ENCODE data around the gene ANGPTL2.
A peak's percentile ranks its signal among the peaks of the same experiment; 100 is the strongest.

The ANGPTL2 gene

GRCh38 chr9:127162864-127163365 is 40.5 kb upstream of the ANGPTL2 start:
- Histone ChIP-seq H3K27ac (ENCODE audit: low read depth, low read length) (no peak overlapping the region), H3K36me3 (ENCODE audit: control insufficient read depth, insufficient read depth, low read length) (no peaks in the 10 kb centered on the region), H3K9ac (ENCODE audit: low read length) (no peak overlapping the region), H3K4me1 (ENCODE audit: control insufficient read depth, insufficient read depth, low read length) (peaks cover 25% of the 10 kb centered on the region), H3K4me3 (ENCODE audit: low read length) (no peak overlapping the region), H3K27me3 (ENCODE audit: control insufficient read depth, insufficient read depth, low read length) (no peaks in the 10 kb centered on the region)

GRCh38 chr9:127162046-127162863 is 39.8 kb upstream of the ANGPTL2 start:
- Histone ChIP-seq H3K9ac (ENCODE audit: low read length) (no peak overlapping the region), H3K36me3 (ENCODE audit: control insufficient read depth, insufficient read depth, low read length) (no peaks in the 10 kb centered on the region), H3K4me1 (ENCODE audit: control insufficient read depth, insufficient read depth, low read length) (peaks cover 25% of the 10 kb centered on the region), H3K27ac (ENCODE audit: low read depth, low read length) (no peak overlapping the region), H3K4me3 (ENCODE audit: low read length) (no peak overlapping the region), H3K27me3 (ENCODE audit: control insufficient read depth, insufficient read depth, low read length) (no peaks in the 10 kb centered on the region)

- no peak overlapping the region for H3K9ac ChIP-seq (ENCODE audit: low read length)
These were observed 38.7 kb upstream of the ANGPTL2 start for GRCh38 chr9:127161081-127161624.

DNA sequence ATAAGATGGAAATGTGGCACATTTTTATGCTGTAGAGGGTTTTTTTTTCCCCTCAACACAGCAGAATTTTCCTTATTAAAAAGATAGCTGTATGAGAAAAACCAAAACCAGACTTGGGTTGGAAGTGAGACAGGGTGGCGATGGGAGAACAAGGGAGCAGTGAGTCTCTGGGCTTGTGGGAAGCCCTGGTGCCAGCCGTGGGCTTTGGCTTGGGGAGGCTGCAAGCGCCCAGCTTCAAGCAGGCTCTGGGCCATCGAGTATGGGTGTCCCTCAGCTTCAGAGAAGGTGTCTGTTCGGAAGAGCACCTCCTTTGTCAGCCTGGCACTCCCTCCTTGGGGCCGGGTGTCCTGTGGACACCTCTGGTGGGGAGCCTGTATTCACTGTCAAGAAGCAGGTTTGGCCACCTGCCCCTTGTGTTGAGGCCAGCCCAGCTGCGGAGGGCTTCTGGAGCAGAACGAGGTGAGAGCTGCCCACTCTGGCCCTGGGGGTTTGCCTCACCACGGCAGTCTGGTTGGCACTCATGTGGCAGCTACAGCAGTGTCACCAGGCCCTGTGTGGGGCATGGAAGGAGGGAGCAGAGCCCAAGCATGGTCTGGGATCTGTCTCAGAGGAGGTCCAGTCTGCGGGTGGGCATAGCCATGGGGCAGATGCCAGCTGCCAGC is 37.6 kb upstream of the ANGPTL2 start:
- Histone ChIP-seq H3K27me3 (ENCODE audit: control insufficient read depth, insufficient read depth, low read length) (no peaks in the 10 kb centered on the region), H3K4me3 (ENCODE audit: low read length) (no peak overlapping the region), H3K27ac (ENCODE audit: low read depth, low read length) (peak overlapping the region; percentile 34), H3K4me1 (ENCODE audit: control insufficient read depth, insufficient read depth, low read length) (peaks cover 31% of the 10 kb centered on the region), H3K9ac (ENCODE audit: low read length) (no peak overlapping the region), H3K36me3 (ENCODE audit: control insufficient read depth, insufficient read depth, low read length) (no peaks in the 10 kb centered on the region)

More at GRCh38 chr9:127161081-127161624, 38.7 kb upstream of the ANGPTL2 start:
- peaks cover 25% of the 10 kb centered on the region for H3K4me1 ChIP-seq (ENCODE audit: control insufficient read depth, insufficient read depth, low read length)
- no peaks in the 10 kb centered on the region for H3K36me3 ChIP-seq (ENCODE audit: control insufficient read depth, insufficient read depth, low read length)
- no peak overlapping the region for H3K27ac ChIP-seq (ENCODE audit: low read depth, low read length)
- H3K4me3 ChIP-seq (ENCODE audit: low read length), result no peak overlapping the region
- H3K27me3 ChIP-seq (ENCODE audit: control insufficient read depth, insufficient read depth, low read length), result no peaks in the 10 kb centered on the region

DNA sequence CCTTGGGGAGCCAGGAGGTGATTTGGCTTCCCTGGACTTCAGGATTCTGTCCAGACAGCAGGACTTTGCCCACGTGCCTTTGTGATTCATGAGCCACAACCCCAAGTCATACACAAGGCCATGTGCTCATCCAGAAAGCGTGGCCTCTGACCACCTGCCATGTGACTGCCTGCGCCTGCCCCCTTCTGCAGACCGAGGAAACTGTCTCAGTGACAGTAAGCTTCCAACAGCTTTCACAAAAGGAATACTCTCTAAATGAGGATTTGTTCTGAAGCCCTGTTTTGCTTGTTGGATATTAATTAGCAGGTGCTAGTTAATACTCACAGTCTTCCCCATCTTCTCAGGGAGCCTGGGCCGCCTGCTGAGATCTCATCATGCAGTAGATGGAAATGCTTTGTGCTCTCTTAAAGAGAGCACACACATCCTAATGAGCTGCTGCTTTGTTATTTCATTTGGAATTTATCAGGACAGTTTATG is 36.9 kb upstream of the ANGPTL2 start:
- no peak overlapping the region for H3K4me3 ChIP-seq (ENCODE audit: low read length)
- H3K27me3 ChIP-seq (ENCODE audit: control insufficient read depth, insufficient read depth, low read length), result no peaks in the 10 kb centered on the region
- H3K4me1 ChIP-seq (ENCODE audit: control insufficient read depth, insufficient read depth, low read length), result peaks cover 35% of the 10 kb centered on the region
- H3K27ac ChIP-seq (ENCODE audit: low read depth, low read length), result peak overlapping the region; percentile 34
- H3K9ac ChIP-seq (ENCODE audit: low read length), result no peak overlapping the region
- no peaks in the 10 kb centered on the region for H3K36me3 ChIP-seq (ENCODE audit: control insufficient read depth, insufficient read depth, low read length)

DNA sequence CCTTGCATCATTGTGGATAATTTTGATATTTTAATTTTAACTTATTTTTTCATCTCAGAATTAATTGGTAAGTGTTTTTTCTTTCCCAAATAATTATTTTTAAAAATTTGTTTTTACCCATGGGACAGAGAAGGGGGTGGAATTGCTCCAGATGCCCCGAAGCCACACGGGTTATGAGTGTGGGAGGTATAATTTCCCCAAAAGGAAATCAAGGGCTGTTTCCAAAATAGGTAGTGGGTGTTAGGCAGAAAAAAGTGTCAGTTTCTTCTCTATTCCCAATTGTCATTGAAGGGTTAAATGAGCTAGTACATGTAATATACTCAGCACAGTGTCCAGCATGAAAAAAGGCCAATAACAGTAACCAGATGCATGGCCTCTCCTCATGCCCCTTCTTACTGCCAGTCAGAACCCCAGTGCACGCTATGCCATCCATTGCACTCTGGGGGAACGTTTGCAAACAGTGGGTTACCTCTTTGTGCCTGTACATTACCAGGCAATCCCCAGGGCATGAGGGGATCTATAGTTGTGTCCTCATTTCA is 36.4 kb upstream of the ANGPTL2 start:
- Histone ChIP-seq H3K27me3 (ENCODE audit: control insufficient read depth, insufficient read depth, low read length) (no peaks in the 10 kb centered on the region), H3K9ac (ENCODE audit: low read length) (no peak overlapping the region), H3K4me3 (ENCODE audit: low read length) (no peak overlapping the region), H3K36me3 (ENCODE audit: control insufficient read depth, insufficient read depth, low read length) (no peaks in the 10 kb centered on the region), H3K4me1 (ENCODE audit: control insufficient read depth, insufficient read depth, low read length) (peaks cover 40% of the 10 kb centered on the region), H3K27ac (ENCODE audit: low read depth, low read length) (no peak overlapping the region)

GRCh38 chr9:127155314-127155960 is 33.0 kb upstream of the ANGPTL2 start:
- Histone ChIP-seq H3K4me3 (ENCODE audit: low read length) (peak overlapping the region; percentile 33), H3K27ac (ENCODE audit: low read depth, low read length) (peak overlapping the region; percentile 88), H3K27me3 (ENCODE audit: control insufficient read depth, insufficient read depth, low read length) (no peaks in the 10 kb centered on the region), H3K9ac (ENCODE audit: low read length) (no peak overlapping the region), H3K36me3 (ENCODE audit: control insufficient read depth, insufficient read depth, low read length) (no peaks in the 10 kb centered on the region), H3K4me1 (ENCODE audit: control insufficient read depth, insufficient read depth, low read length) (peaks cover 32% of the 10 kb centered on the region)

DNA sequence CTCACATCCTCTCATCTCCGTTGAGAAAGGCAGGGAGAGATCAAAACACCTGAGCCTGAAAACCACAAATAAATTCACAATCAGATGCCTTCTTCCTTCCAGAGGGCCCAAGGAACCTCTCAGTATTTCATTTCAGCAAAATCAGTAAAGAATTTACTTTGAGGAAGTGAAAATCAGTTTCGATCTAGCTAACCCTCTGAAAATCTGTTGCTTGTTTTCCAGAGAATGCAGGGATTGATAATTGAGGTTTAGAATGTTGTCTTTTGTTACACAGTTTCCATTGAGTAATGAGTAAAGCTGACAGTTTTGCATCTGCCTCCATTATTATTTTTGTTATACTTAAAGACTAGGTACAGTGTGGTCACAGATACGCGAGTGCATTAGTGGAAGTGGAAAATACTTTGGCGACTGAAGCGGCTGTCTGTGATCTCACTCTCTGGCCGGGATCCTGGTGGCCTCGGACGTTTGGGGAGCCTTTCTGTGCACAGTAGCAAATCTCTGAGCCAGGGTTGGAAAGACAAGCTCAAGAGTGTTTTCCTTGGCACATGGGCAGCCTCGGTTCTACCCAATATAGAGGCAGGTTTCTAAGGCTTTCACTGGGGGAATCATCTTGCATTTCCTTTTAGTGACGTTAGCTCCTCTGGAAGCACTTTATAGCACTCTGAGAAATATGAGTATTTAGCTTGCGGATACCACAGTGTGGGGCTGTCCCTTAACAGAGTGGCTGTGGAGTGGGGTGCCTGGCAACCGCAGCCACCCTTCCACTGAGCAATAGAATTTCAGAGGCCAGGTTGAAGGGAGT is 32.2 kb upstream of the ANGPTL2 start:
- Histone ChIP-seq H3K9ac (ENCODE audit: low read length) (no peak overlapping the region), H3K27ac (ENCODE audit: low read depth, low read length) (peak overlapping the region; percentile 88), H3K4me3 (ENCODE audit: low read length) (peak overlapping the region; percentile 17)

DNA sequence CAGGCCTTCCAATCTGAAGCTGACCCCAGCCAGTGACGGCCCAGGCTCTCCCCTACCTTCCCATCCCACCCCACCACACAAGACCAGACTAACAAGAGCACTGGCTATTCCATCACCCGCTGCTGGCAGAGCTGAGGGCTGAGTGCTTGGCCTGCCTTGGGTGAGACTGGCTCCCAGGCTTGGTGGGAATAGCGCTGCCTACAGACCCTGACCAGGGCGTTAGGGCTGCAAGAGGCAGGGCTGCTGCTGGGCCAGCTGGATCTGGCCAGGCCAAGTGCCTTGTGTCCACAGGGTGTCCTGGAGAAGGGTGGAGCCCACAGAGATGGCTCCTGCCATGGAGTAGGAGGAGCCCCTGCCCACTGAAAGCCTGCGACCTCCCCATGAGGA is 31.6 kb upstream of the ANGPTL2 start:
- Histone ChIP-seq H3K9ac (ENCODE audit: low read length) (no peak overlapping the region), H3K36me3 (ENCODE audit: control insufficient read depth, insufficient read depth, low read length) (no peaks in the 10 kb centered on the region), H3K4me1 (ENCODE audit: control insufficient read depth, insufficient read depth, low read length) (peaks cover 18% of the 10 kb centered on the region), H3K27me3 (ENCODE audit: control insufficient read depth, insufficient read depth, low read length) (no peaks in the 10 kb centered on the region), H3K27ac (ENCODE audit: low read depth, low read length) (peak overlapping the region; percentile 88), H3K4me3 (ENCODE audit: low read length) (no peak overlapping the region)

More for the DNA sequence above, 32.2 kb upstream of the ANGPTL2 start:
- Histone ChIP-seq H3K27me3 (ENCODE audit: control insufficient read depth, insufficient read depth, low read length) (no peaks in the 10 kb centered on the region), H3K4me1 (ENCODE audit: control insufficient read depth, insufficient read depth, low read length) (peaks cover 24% of the 10 kb centered on the region), H3K36me3 (ENCODE audit: control insufficient read depth, insufficient read depth, low read length) (no peaks in the 10 kb centered on the region)

DNA sequence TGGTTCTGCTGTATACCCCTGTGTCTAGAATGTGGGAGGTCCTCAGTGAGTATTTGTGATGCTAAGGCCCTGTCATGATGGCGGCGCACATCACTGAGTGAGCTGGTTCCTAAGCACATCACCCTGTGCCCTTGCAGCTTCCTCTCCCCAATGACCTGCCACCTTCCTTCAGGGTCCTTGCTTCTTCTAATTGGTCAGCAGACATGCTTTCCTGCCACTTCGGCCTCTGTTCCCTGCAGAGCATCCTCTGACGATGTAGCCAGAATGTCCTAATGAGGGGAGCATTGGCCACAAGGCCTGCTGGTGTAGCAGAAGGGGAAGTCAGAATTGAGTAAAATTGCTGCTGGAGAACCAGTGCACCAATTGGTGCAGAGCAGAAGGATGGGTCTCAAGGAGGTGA is 31.1 kb upstream of the ANGPTL2 start:
- H3K9ac ChIP-seq (ENCODE audit: low read length), result no peak overlapping the region
- no peaks in the 10 kb centered on the region for H3K27me3 ChIP-seq (ENCODE audit: control insufficient read depth, insufficient read depth, low read length)
- no peaks in the 10 kb centered on the region for H3K36me3 ChIP-seq (ENCODE audit: control insufficient read depth, insufficient read depth, low read length)
- H3K4me3 ChIP-seq (ENCODE audit: low read length), result no peak overlapping the region
- peaks cover 16% of the 10 kb centered on the region for H3K4me1 ChIP-seq (ENCODE audit: control insufficient read depth, insufficient read depth, low read length)
- no peak overlapping the region for H3K27ac ChIP-seq (ENCODE audit: low read depth, low read length)

DNA sequence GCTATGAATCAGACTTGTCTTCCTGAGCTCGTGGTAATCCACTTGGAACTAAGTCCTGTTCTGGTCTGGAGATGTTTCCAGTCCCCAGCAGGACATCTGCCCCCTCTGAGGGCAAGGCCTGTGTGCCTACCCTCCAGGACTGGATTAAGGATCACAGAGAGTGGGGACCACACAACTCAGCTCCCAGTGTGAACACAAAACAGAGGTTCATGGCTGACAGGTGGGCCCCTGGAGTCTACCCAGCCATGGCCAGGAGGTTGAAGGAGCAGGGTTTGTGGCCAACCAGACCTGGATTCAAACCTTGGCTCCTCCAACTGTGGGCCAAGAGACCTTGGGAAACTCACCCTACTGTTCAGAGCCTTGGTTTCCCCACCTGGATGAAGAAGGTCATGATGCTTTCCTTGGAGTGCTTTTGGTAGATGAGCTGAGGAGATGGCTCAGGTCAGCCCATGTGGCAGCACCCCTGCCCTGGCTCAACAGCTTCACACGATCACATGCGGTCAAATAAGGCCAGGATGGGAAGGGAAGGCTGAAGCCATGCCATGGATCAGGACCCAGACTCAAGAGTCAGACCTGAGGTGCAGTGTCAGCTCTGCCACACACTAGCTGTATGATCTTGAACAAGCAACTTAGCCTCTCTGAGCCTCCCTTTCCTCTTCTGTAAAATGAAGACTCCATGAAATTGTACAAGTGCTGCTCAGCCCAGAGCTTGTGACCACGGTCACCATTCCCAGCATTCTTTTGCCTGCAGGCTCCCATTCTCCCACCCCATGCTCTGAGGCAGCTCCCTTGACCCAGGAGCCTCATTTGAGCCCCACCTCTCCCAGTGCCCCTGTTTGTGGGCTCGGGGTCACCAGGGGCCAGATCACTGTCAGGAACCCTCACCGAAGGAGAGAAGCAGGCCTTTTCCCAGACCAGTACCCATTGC is 27.3 kb upstream of the ANGPTL2 start:
- H3K4me1 ChIP-seq (ENCODE audit: control insufficient read depth, insufficient read depth, low read length), result peaks cover 6% of the 10 kb centered on the region
- H3K27me3 ChIP-seq (ENCODE audit: control insufficient read depth, insufficient read depth, low read length), result no peaks in the 10 kb centered on the region
- H3K9ac ChIP-seq (ENCODE audit: low read length), result no peak overlapping the region
- no peak overlapping the region for H3K27ac ChIP-seq (ENCODE audit: low read depth, low read length)
- no peaks in the 10 kb centered on the region for H3K36me3 ChIP-seq (ENCODE audit: control insufficient read depth, insufficient read depth, low read length)
- no peak overlapping the region for H3K4me3 ChIP-seq (ENCODE audit: low read length)

Measured in rectal smooth muscle tissue (tissue), 1 donor.